ENCODE measurements around the gene FGG. TPM values are rescaled to one million over a fixed set of nuclear protein-coding genes. Genes with fewer than 3 reads are reported as not detected.

Gene FGG
- total RNA-seq, 1 donor from 2014 or later: not detected

Other genes starting within 250 kb of the FGG start
- not detected in 2 replicates for gene DCHS2, start 120.9 kb downstream of the FGG start, total RNA-seq
- 81.2 and 83.4 TPM in 2 replicates for gene PLRG1, start 62.3 kb downstream of the FGG start, total RNA-seq
- not detected in 2 replicates for gene FGB, start 49.6 kb downstream of the FGG start, total RNA-seq
- not detected in 2 replicates for gene FGA, start 21.9 kb downstream of the FGG start, total RNA-seq
- gene LRAT, start 131.3 kb upstream of the FGG start, total RNA-seq: 0.07 TPM in 1 of 2 replicates, not detected in the other
- not detected in 2 replicates for gene RBM46, start 168.6 kb upstream of the FGG start, total RNA-seq

Data from activated T-helper 2 cell treated with anti-CD3 and anti-CD28 coated beads, Interferon-gamma antibody, Interleukin-2, Interleukin-4, amounts not matched to agents 10 μg/mL and 5 μg/mL and 100 μg/mL, durations not matched to agents 14 hours and 24 hours and 36 hours (primary cell).